HL-60 (cell line): ENCODE data around the gene MEF2C.

Source experiments
- DNase-seq, 2 experiments: peaks; one replicate each; pipeline ENCODE4 v3.0.0-alpha.2; 2010 to 2020; ENCODE audit warnings: low read depth in 1 of 2, low spot score in 1 of 2
- H3K27ac ChIP-seq: fragments of 250-450 bp; sonication (Bioruptor Pico); replicated peaks from 2 replicates; pipeline ENCODE4 v1.5.1; 2020; ENCODE audit warnings: mild to moderate bottlenecking, moderate library complexity
- H3K27me3 ChIP-seq: fragments of 250-450 bp; sonication (Bioruptor Pico); 2 replicates; pipeline ENCODE4 v1.5.1; 2021; ENCODE audit warnings: mild to moderate bottlenecking, moderate library complexity; ENCODE audit not compliant: insufficient read depth, poor library complexity, severe bottlenecking
- H3K4me3 ChIP-seq: replicated peaks from 2 replicates; pipeline ENCODE4 v1.5.1; 2011; ENCODE audit warnings: mild to moderate bottlenecking, control low read depth, low read length; ENCODE audit not compliant: insufficient read depth
- GABPA ChIP-seq: IDR thresholded peaks from 2 replicates; pipeline ENCODE4 v1.6.1; 2012; ENCODE audit warnings: low read depth
- POLR2AphosphoS5 ChIP-seq: IDR thresholded peaks from 2 replicates; pipeline ENCODE4 v1.6.1; 2012; ENCODE audit warnings: low read depth
- SPI1 ChIP-seq: IDR thresholded peaks from 2 replicates; pipeline ENCODE4 v1.6.1; 2012; ENCODE audit warnings: low read depth, mild to moderate bottlenecking, borderline replicate concordance
- TF ChIP-seq, protein P1 (sequence below): IDR thresholded peaks from one replicate; pipeline ENCODE4 v1.5.1; 2011; ENCODE audit warnings: low read length, control low read depth, inconsistent platforms; ENCODE audit not compliant: insufficient read depth
- TF ChIP-seq, protein P2 (sequence below): IDR thresholded peaks from 2 replicates; pipeline ENCODE4 v1.6.1; 2012; ENCODE audit warnings: low read depth; ENCODE audit not compliant: insufficient replicate concordance

Gene MEF2C

DNA sequence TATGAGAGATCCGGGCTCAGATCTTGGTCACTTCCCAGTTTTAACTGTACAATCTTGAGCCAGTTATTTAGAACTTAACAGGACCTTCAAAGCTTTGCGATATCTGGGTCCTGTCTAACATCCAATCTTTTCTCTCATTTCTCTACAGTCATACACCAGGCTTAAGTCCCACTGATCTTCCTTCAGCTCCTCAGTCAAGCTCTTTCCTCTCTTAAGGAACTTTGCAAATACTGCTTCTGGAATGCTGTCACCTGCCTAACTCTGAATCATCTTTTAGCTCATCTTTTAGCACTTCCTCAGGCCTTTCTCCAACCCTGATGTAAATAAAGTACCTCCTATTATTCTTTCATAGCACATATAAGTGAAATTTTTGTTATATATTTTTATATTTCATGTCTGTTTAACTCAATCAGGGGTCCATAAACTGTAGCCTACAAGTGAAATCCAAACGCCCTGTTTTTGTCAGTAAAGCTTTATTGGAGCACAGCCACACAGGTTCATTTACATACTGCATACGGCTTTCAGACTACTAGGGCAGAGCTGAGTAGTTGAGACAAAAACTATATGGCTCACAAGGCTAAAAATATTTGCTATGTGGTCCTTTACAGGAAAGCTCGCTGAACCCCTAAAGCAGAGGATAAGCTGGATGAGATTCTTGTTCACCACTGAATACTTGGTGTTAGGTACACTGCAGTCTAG is 63.5 kb downstream of the MEF2C start:
- no peak for DNase-seq
- TF ChIP-seq POLR2AphosphoS5 (no peak), GABPA (no peak), SPI1 (no peak)
- TF ChIP-seq, protein P1, sequence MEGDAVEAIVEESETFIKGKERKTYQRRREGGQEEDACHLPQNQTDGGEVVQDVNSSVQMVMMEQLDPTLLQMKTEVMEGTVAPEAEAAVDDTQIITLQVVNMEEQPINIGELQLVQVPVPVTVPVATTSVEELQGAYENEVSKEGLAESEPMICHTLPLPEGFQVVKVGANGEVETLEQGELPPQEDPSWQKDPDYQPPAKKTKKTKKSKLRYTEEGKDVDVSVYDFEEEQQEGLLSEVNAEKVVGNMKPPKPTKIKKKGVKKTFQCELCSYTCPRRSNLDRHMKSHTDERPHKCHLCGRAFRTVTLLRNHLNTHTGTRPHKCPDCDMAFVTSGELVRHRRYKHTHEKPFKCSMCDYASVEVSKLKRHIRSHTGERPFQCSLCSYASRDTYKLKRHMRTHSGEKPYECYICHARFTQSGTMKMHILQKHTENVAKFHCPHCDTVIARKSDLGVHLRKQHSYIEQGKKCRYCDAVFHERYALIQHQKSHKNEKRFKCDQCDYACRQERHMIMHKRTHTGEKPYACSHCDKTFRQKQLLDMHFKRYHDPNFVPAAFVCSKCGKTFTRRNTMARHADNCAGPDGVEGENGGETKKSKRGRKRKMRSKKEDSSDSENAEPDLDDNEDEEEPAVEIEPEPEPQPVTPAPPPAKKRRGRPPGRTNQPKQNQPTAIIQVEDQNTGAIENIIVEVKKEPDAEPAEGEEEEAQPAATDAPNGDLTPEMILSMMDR, result no peak
- TF ChIP-seq, protein P2, sequence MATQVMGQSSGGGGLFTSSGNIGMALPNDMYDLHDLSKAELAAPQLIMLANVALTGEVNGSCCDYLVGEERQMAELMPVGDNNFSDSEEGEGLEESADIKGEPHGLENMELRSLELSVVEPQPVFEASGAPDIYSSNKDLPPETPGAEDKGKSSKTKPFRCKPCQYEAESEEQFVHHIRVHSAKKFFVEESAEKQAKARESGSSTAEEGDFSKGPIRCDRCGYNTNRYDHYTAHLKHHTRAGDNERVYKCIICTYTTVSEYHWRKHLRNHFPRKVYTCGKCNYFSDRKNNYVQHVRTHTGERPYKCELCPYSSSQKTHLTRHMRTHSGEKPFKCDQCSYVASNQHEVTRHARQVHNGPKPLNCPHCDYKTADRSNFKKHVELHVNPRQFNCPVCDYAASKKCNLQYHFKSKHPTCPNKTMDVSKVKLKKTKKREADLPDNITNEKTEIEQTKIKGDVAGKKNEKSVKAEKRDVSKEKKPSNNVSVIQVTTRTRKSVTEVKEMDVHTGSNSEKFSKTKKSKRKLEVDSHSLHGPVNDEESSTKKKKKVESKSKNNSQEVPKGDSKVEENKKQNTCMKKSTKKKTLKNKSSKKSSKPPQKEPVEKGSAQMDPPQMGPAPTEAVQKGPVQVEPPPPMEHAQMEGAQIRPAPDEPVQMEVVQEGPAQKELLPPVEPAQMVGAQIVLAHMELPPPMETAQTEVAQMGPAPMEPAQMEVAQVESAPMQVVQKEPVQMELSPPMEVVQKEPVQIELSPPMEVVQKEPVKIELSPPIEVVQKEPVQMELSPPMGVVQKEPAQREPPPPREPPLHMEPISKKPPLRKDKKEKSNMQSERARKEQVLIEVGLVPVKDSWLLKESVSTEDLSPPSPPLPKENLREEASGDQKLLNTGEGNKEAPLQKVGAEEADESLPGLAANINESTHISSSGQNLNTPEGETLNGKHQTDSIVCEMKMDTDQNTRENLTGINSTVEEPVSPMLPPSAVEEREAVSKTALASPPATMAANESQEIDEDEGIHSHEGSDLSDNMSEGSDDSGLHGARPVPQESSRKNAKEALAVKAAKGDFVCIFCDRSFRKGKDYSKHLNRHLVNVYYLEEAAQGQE, result no peak
- no peak overlapping the region for H3K4me3 ChIP-seq
- no peak overlapping the region for H3K27ac ChIP-seq
- H3K27me3 ChIP-seq, result no peaks in the 10 kb centered on the region

DNA sequence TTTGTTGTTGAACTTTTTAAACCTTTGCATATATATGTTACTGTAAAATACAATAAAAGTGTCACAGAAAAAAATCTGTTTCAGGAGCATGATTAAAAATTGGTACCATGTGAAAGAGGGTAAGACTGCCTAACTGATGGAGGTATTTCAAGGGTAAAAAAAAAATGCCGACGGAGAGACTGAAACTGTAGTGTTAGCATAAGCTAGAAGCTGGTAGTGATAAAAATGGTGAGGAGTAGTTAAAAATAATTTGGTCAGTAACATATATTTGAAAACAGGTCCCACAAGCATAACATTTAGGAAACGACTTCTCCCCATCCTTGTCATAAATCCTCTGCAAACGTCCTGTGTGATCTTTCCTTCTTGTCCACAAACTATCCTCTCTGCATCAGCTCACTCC is 64.7 kb downstream of the MEF2C start:
- Histone ChIP-seq H3K27ac (no peak overlapping the region), H3K27me3 (no peaks in the 10 kb centered on the region), H3K4me3 (no peak overlapping the region)
- no peak for DNase-seq
- TF ChIP-seq GABPA (no peak), SPI1 (no peak), POLR2AphosphoS5 (no peak)
- TF ChIP-seq, protein P2, result no peak
- TF ChIP-seq, protein P1, result no peak

DNA sequence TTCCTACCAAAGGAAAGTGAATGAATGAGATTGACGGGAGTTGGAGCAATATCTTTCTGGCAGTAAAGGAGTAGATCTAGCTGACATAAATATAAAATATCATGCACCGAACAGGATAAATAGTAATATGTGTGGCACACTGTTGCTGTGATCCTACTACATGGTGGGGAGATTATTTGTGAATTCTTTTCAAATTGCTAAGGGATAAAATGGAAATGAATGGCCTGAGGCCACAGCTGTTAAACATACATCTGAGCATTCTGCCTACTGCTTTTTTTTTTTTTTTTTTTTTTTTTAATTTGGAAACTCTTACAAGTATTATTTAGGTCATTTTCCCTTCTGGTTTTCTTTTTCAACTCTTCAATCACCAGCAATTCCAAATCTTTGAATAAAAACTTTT is 66.8 kb downstream of the MEF2C start:
- H3K4me3 ChIP-seq, result no peak overlapping the region
- DNase-seq, result no peak
- no peaks in the 10 kb centered on the region for H3K27me3 ChIP-seq
- H3K27ac ChIP-seq, result no peak overlapping the region
- TF ChIP-seq, protein P1, result no peak
- TF ChIP-seq, protein P2, result no peak
- TF ChIP-seq GABPA (no peak), SPI1 (no peak), POLR2AphosphoS5 (no peak)
